Stimulated activated naive B cell treated with anti-CD40 and anti-IgM and Interleukin-4, amounts not matched to agents 10 μg/mL and 1 μg/mL and 100 μg/mL, for 72 hours (primary cell): ENCODE results near the gene NOC2L.
A peak's percentile ranks its signal among the peaks of the same experiment; 100 is the strongest.

ENCODE experiments used
- ATAC-seq, 2 donors: fragments of 150-1000 bp; cut with Tn5 transposase; replicated peaks; 2 replicates each; pipeline ENCODE4 v1.10.0; 2021; ENCODE audit warnings: moderate library complexity in 1 of 2
- DNase-seq: peaks from one replicate; pipeline ENCODE4 v3.0.0; 2021
- H3K27ac Mint-ChIP-seq: one replicate; pipeline ENCODE4 v1.8.0; 2022; ENCODE audit warnings: mild to moderate bottlenecking, mixed read lengths
- H3K27me3 Mint-ChIP-seq, 2 donors: one replicate each; pipeline ENCODE4 v1.8.0; 2022; ENCODE audit warnings: mixed read lengths in 2 of 2
- H3K36me3 Mint-ChIP-seq, 2 donors: one replicate each; pipeline ENCODE4 v1.8.0; 2022; ENCODE audit warnings: mixed read lengths in 2 of 2, mild to moderate bottlenecking in 1 of 2
- H3K4me1 Mint-ChIP-seq, 2 donors: one replicate each; pipeline ENCODE4 v1.8.0; 2022; ENCODE audit warnings: mixed read lengths in 2 of 2, mild to moderate bottlenecking in 1 of 2
- H3K4me3 Mint-ChIP-seq, 2 donors: one replicate each; pipeline ENCODE4 v1.8.0; 2022; ENCODE audit warnings: mild to moderate bottlenecking in 2 of 2, mixed read lengths in 2 of 2, moderate library complexity in 1 of 2
- H3K9me3 Mint-ChIP-seq, 2 donors: one replicate each; pipeline ENCODE4 v1.8.0; 2022; ENCODE audit warnings: mixed read lengths in 2 of 2, mild to moderate bottlenecking in 1 of 2

Gene NOC2L

GRCh38 chr1:932173-932510 lies 26.9 kb downstream of the NOC2L start:
- ATAC-seq, result no peak
- no peak for DNase-seq
- no peaks in the 10 kb centered on the region for H3K9me3 Mint-ChIP-seq
- no peak overlapping the region for H3K27ac Mint-ChIP-seq
- H3K27me3 Mint-ChIP-seq, result peaks cover 61 to 74% of the 10 kb centered on the region in 2 donors
- H3K36me3 Mint-ChIP-seq, result peaks cover 0 to 1% of the 10 kb centered on the region in 2 donors
- H3K4me1 Mint-ChIP-seq, result peaks cover 3 to 5% of the 10 kb centered on the region in 2 donors
- H3K4me3 Mint-ChIP-seq, result no peak overlapping the region

- Mint-ChIP-seq H3K9me3 (no peaks in the 10 kb centered on the region), H3K27ac (no peak overlapping the region), H3K27me3 (peaks cover 61 to 74% of the 10 kb centered on the region in 2 donors), H3K36me3 (peaks cover 0 to 1% of the 10 kb centered on the region in 2 donors), H3K4me1 (peaks cover 4 to 5% of the 10 kb centered on the region in 2 donors), H3K4me3 (no peak overlapping the region)
- no peak for DNase-seq
- ATAC-seq, result no peak
Measured at GRCh38 chr1:931380-932172, 27.5 kb downstream of the NOC2L start.

GRCh38 chr1:930633-931138 lies 28.4 kb downstream of the NOC2L start:
- Mint-ChIP-seq H3K27ac (no peak overlapping the region), H3K9me3 (no peaks in the 10 kb centered on the region), H3K36me3 (peaks cover 0 to 1% of the 10 kb centered on the region in 2 donors), H3K27me3 (peaks cover 65 to 79% of the 10 kb centered on the region in 2 donors), H3K4me1 (peaks cover 6 to 13% of the 10 kb centered on the region in 2 donors), H3K4me3 (no peak overlapping the region)
- no peak for DNase-seq
- no peak for ATAC-seq

GRCh38 chr1:929712-930632 lies 29.1 kb downstream of the NOC2L start:
- no peak for DNase-seq
- Mint-ChIP-seq H3K27ac (no peak overlapping the region), H3K27me3 (peaks cover 57 to 77% of the 10 kb centered on the region in 2 donors), H3K9me3 (no peaks in the 10 kb centered on the region), H3K36me3 (peaks cover 0 to 1% of the 10 kb centered on the region in 2 donors), H3K4me3 (no peak overlapping the region), H3K4me1 (peaks cover 5 to 13% of the 10 kb centered on the region in 2 donors)
- no peak for ATAC-seq

GRCh38 chr1:928825-929661 lies 30.0 kb downstream of the NOC2L start:
- no peak for ATAC-seq
- no peak for DNase-seq
- Mint-ChIP-seq H3K4me3 (no peak overlapping the region), H3K27me3 (peaks cover 54 to 78% of the 10 kb centered on the region in 2 donors), H3K27ac (no peak overlapping the region), H3K36me3 (no peaks in the 10 kb centered on the region), H3K9me3 (no peaks in the 10 kb centered on the region), H3K4me1 (peaks cover 3 to 13% of the 10 kb centered on the region in 2 donors)

- DNase-seq (no peak), ATAC-seq (no peak)
- H3K4me1 Mint-ChIP-seq, result peaks cover 8 to 21% of the 10 kb centered on the region in 2 donors
- peaks cover 52 to 75% of the 10 kb centered on the region in 2 donors for H3K27me3 Mint-ChIP-seq
- H3K27ac Mint-ChIP-seq, result no peak overlapping the region
- no peaks in the 10 kb centered on the region for H3K9me3 Mint-ChIP-seq
- H3K4me3 Mint-ChIP-seq, result no peak overlapping the region
- no peaks in the 10 kb centered on the region for H3K36me3 Mint-ChIP-seq
Measured at GRCh38 chr1:927748-928147, 31.3 kb downstream of the NOC2L start.

GRCh38 chr1:927234-927633 lies 31.8 kb downstream of the NOC2L start:
- no peak for DNase-seq
- Mint-ChIP-seq H3K27me3 (peaks cover 54 to 77% of the 10 kb centered on the region in 2 donors), H3K4me1 (peaks cover 9 to 21% of the 10 kb centered on the region in 2 donors), H3K27ac (no peak overlapping the region), H3K4me3 (no peak overlapping the region), H3K36me3 (no peaks in the 10 kb centered on the region), H3K9me3 (no peaks in the 10 kb centered on the region)
- ATAC-seq, result no peak

- no peaks in the 10 kb centered on the region for H3K9me3 Mint-ChIP-seq
- no peak for ATAC-seq
- no peak for DNase-seq
- peaks cover 58 to 82% of the 10 kb centered on the region in 2 donors for H3K27me3 Mint-ChIP-seq
- peaks cover 0 to 4% of the 10 kb centered on the region in 2 donors for H3K36me3 Mint-ChIP-seq
- peaks cover 17 to 25% of the 10 kb centered on the region in 2 donors for H3K4me1 Mint-ChIP-seq
- H3K4me3 Mint-ChIP-seq, result peak overlapping the region; percentile 16 to 29
- H3K27ac Mint-ChIP-seq, result no peak overlapping the region
Measured at GRCh38 chr1:925561-926421, 33.3 kb downstream of the NOC2L start.

- Mint-ChIP-seq H3K27ac (no peak overlapping the region), H3K27me3 (peaks cover 66 to 85% of the 10 kb centered on the region in 2 donors), H3K4me3 (peak overlapping the region; percentile 56 to 65), H3K9me3 (no peaks in the 10 kb centered on the region), H3K4me1 (peaks cover 22 to 30% of the 10 kb centered on the region in 2 donors), H3K36me3 (peaks cover 0 to 4% of the 10 kb centered on the region in 2 donors)
- DNase-seq, result no peak
- ATAC-seq, result no peak
Measured at GRCh38 chr1:924656-925560, 34.1 kb downstream of the NOC2L start.

- Mint-ChIP-seq H3K9me3 (no peaks in the 10 kb centered on the region), H3K4me3 (peak overlapping the region in 1 of 2 donors; percentile 65), H3K27me3 (peaks cover 64 to 85% of the 10 kb centered on the region in 2 donors), H3K36me3 (peaks cover 0 to 4% of the 10 kb centered on the region in 2 donors), H3K27ac (no peak overlapping the region), H3K4me1 (peaks cover 22 to 30% of the 10 kb centered on the region in 2 donors)
- DNase-seq (no peak), ATAC-seq (peak in 1 of 2 donors; percentile 6)
Measured at GRCh38 chr1:923991-924655, 34.9 kb downstream of the NOC2L start.

- Mint-ChIP-seq H3K4me3 (peak within 1 kb of the TSS; percentile 75 to 77), H3K27ac (peak within 1 kb of the TSS; percentile 76), H3K27me3 (peaks cover 66 to 85% of the 10 kb centered on the region in 2 donors), H3K9me3 (no peaks in the 10 kb centered on the region), H3K36me3 (peaks cover 0 to 4% of the 10 kb centered on the region in 2 donors), H3K4me1 (peaks cover 24 to 30% of the 10 kb centered on the region in 2 donors)
- ATAC-seq (peak; percentile 29 to 40), DNase-seq (no peak)
Measured at GRCh38 chr1:923131-923990, 35.7 kb downstream of the NOC2L start, which contains the start of gene SAMD11. Gene SAMD11 (plus strand): TSS chr1:923923. CDS start chr1:924432, 509 bp downstream.
